ENCODE measurements around the gene CACNA2D4. TPM values are rescaled to one million over a fixed set of nuclear protein-coding genes. Genes with fewer than 3 reads are reported as not detected.

CACNA2D4 gene
- total and polyA plus RNA-seq, 2 donors from 2014 or later = 2.5 to 7.3 TPM

- no peaks in the 10 kb centered on the region for H3K4me1 ChIP-seq (ENCODE audit: control insufficient read depth in 2 of 3, insufficient read depth in 2 of 3, low read depth in 1 of 3, low read length in 3 of 3)
- no peak overlapping the region for H3K4me3 ChIP-seq (ENCODE audit: low read length in 3 of 3)
- TF ChIP-seq, protein P1, sequence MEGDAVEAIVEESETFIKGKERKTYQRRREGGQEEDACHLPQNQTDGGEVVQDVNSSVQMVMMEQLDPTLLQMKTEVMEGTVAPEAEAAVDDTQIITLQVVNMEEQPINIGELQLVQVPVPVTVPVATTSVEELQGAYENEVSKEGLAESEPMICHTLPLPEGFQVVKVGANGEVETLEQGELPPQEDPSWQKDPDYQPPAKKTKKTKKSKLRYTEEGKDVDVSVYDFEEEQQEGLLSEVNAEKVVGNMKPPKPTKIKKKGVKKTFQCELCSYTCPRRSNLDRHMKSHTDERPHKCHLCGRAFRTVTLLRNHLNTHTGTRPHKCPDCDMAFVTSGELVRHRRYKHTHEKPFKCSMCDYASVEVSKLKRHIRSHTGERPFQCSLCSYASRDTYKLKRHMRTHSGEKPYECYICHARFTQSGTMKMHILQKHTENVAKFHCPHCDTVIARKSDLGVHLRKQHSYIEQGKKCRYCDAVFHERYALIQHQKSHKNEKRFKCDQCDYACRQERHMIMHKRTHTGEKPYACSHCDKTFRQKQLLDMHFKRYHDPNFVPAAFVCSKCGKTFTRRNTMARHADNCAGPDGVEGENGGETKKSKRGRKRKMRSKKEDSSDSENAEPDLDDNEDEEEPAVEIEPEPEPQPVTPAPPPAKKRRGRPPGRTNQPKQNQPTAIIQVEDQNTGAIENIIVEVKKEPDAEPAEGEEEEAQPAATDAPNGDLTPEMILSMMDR (IDR thresholded peaks at IDR 0.05; ENCODE audit: borderline replicate concordance, extremely low read depth, insufficient read depth) = no peak
- H3K36me3 ChIP-seq (ENCODE audit: control insufficient read depth in 2 of 3, insufficient read depth in 3 of 3, low read length in 3 of 3) = no peaks in the 10 kb centered on the region
- FAIRE-seq = no peak
- H3K27me3 ChIP-seq (ENCODE audit: control insufficient read depth, insufficient read depth, low read length) = no peaks in the 10 kb centered on the region
- no peak overlapping the region for H3K27ac ChIP-seq (ENCODE audit: low read depth in 2 of 2, low read length in 2 of 2)
- peak in 2 of 5 donors; percentile 48 to 51 for DNase-seq
- intact Hi-C loops (cut with DNase I) = no loop called here
- H3K9ac ChIP-seq (ENCODE audit: low read length in 3 of 3) = no peak overlapping the region
- H3K9me3 ChIP-seq (ENCODE audit: control insufficient read depth in 2 of 3, insufficient read depth in 1 of 3, low read length in 3 of 3) = no peaks in the 10 kb centered on the region
Measured at GRCh38 chr12:1836241-1836803, 82.1 kb downstream of the CACNA2D4 start.

DNA sequence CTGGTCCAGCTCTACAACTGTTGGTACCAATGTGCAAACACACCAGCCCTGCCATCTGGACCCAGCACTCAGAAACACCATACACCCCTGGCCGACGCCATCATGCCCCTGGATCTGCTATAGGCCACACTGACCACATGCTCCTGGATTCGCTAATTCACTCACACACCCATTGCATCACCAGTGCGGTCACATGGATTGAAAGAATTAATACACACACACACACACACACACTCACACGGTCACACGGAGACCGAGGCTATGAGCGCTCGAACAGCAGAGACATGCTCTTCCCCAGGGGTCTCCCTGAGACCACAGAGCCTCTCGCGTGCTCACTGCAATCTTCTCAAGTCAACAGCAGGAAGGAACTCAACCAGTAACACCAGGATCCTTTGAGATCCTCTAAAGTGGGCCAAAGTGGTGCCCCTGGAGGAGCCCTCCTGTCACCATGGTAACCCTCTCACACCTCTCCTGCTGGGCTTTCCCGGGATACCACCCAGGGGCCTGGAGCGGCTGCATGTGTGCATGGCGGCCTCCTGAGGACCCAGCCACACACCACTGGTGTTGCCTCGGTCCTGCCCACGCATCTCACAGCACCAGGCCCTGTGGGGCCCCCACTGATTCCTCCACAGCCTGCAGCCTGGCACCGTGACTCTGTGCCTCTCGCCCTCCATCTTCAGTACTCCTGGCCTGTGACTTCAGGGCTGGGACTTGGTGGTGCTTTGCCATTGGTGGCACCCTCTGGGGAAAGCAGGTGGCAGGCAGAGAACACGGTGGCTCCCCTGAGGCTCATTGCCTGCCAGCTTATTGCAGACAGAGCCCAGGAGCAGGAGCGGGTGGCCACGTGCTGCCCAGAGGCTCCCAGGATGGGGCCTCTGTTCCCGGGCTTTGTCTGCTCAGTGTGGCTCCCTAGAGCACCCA lies 83.0 kb downstream of the CACNA2D4 start:
- intact Hi-C loops (cut with DNase I) = no loop called here
- peaks cover 0 to 3% (median 0%) of the 10 kb centered on the region in 3 donors for H3K4me1 ChIP-seq (ENCODE audit: control insufficient read depth in 2 of 3, insufficient read depth in 2 of 3, low read depth in 1 of 3, low read length in 3 of 3)
- DNase-seq = peak in 2 of 5 donors; percentile 39
- H3K9me3 ChIP-seq (ENCODE audit: control insufficient read depth in 2 of 3, insufficient read depth in 1 of 3, low read length in 3 of 3) = no peaks in the 10 kb centered on the region
- no peak for FAIRE-seq
- H3K27ac ChIP-seq (ENCODE audit: low read depth in 2 of 2, low read length in 2 of 2) = no peak overlapping the region
- no peak overlapping the region for H3K4me3 ChIP-seq (ENCODE audit: low read length in 3 of 3)
- TF ChIP-seq, protein P1 (IDR thresholded peaks at IDR 0.05; ENCODE audit: borderline replicate concordance, extremely low read depth, insufficient read depth) = no peak
- no peaks in the 10 kb centered on the region for H3K36me3 ChIP-seq (ENCODE audit: control insufficient read depth in 2 of 3, insufficient read depth in 3 of 3, low read length in 3 of 3)
- no peak overlapping the region for H3K9ac ChIP-seq (ENCODE audit: low read length in 3 of 3)
- no peaks in the 10 kb centered on the region for H3K27me3 ChIP-seq (ENCODE audit: control insufficient read depth, insufficient read depth, low read length)

DNA sequence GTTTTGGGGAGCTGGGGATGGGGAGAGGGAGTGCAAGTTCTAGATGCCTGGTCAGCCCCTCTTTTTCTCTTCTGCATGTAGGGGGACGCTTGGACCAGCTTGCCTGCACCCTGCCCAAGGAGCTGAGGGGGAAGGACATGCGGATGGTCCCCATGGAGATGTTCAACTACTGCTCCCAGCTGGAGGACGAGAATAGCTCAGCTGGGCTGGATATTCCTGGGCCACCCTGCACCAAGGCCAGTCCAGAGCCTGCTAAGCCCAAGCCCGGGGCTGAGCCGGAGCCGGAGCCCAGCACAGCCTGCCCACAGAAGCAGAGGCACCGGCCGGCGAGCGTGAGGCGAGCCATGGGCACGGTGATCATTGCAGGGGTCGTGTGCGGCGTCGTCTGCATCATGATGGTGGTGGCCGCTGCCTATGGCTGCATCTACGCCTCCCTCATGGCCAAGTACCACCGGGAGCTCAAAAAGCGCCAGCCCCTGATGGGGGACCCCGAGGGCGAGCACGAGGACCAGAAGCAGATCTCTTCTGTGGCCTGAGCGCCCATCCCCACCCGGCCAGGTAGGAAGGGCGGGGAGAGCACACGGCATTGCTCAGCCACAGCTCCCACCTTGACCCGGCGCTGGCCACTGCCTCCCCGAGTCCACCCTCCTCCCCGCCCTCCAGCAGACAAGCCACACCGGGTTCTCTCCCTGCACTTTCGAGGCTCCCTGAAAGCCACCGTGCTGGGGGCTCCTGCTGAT lies 84.1 kb downstream of the CACNA2D4 start:
- peaks cover 0 to 3% (median 0%) of the 10 kb centered on the region in 3 donors for H3K4me1 ChIP-seq (ENCODE audit: control insufficient read depth in 2 of 3, insufficient read depth in 2 of 3, low read depth in 1 of 3, low read length in 3 of 3)
- H3K9me3 ChIP-seq (ENCODE audit: control insufficient read depth in 2 of 3, insufficient read depth in 1 of 3, low read length in 3 of 3) = no peaks in the 10 kb centered on the region
- TF ChIP-seq, protein P1 (IDR thresholded peaks at IDR 0.05; ENCODE audit: borderline replicate concordance, extremely low read depth, insufficient read depth) = no peak
- peak in 2 of 5 donors; percentile 32 to 63 for DNase-seq
- no peaks in the 10 kb centered on the region for H3K36me3 ChIP-seq (ENCODE audit: control insufficient read depth in 2 of 3, insufficient read depth in 3 of 3, low read length in 3 of 3)
- no peak overlapping the region for H3K9ac ChIP-seq (ENCODE audit: low read length in 3 of 3)
- no peak for FAIRE-seq
- no peaks in the 10 kb centered on the region for H3K27me3 ChIP-seq (ENCODE audit: control insufficient read depth, insufficient read depth, low read length)
- no peak overlapping the region for H3K27ac ChIP-seq (ENCODE audit: low read depth in 2 of 2, low read length in 2 of 2)
- intact Hi-C loops (cut with DNase I) = no loop called here
- H3K4me3 ChIP-seq (ENCODE audit: low read length in 3 of 3) = no peak overlapping the region
